ENCODE data around the gene SPATA31D4.

The SPATA31D4 gene

DNA sequence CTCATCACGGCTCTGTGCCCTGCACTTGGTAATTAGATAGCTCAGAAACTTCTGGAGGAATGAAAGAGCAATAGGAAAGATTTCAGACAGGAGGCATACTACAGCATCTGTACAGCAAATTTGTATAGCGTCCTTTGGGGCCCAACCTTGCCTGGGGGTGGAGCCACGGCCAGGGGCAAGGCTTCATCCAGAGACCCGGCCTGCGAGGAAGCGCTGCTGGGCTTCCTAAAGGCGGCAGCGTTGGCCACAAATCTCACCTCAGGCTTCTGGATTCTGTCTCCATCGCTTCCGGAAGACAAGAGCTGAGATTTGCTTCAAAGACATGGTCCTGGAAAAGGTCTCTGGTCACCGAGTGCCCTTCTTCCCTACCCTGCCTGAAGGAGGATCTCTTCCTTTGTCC is 48.1 kb downstream of the SPATA31D4 start:
- POLR2A ChIA-PET: no interaction called here
- Histone ChIP-seq H3K9me3 (ENCODE audit: control insufficient read depth, insufficient read depth, low read depth, low read length) (no peaks in the 10 kb centered on the region), H3K4me3 (ENCODE audit: low read depth, low read length) (no peak overlapping the region), H3K36me3 (ENCODE audit: control insufficient read depth in 2 of 2, insufficient read depth in 1 of 2, low read length in 2 of 2) (no peaks in the 10 kb centered on the region), H3K27ac (ENCODE audit: extremely low read depth, low read depth, low read length) (no peak overlapping the region), H3K4me1 (ENCODE audit: control insufficient read depth, insufficient read depth, low read length) (no peaks in the 10 kb centered on the region)
- CTCF ChIA-PET: no interaction called here
- TF ChIP-seq ZNF433 (tag by site-specific recombination; IDR thresholded peaks at IDR 0.05; ENCODE audit: low read depth) (no peak), ZNF843 (tag by site-specific recombination; IDR thresholded peaks at IDR 0.05) (no peak)
- TF ChIP-seq, protein P1, sequence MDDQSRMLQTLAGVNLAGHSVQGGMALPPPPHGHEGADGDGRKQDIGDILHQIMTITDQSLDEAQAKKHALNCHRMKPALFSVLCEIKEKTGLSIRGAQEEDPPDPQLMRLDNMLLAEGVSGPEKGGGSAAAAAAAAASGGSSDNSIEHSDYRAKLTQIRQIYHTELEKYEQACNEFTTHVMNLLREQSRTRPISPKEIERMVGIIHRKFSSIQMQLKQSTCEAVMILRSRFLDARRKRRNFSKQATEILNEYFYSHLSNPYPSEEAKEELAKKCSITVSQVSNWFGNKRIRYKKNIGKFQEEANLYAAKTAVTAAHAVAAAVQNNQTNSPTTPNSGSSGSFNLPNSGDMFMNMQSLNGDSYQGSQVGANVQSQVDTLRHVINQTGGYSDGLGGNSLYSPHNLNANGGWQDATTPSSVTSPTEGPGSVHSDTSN (CRISPR knock-in tag; IDR thresholded peaks at IDR 0.05): no peak

- no peak overlapping the region for H3K4me3 ChIP-seq (ENCODE audit: low read depth, low read length)
- ChIA-PET POLR2A (no interaction called here), CTCF (interaction anchor here (0.6 kb wide), 1 partner anchor 222 kb away, joined by 3 read pairs; no protein-coding TSS in a partner anchor)
- H3K27ac ChIP-seq (ENCODE audit: extremely low read depth, low read depth, low read length): no peak overlapping the region
- TF ChIP-seq ZNF26 (tag by site-specific recombination; IDR thresholded peaks at IDR 0.05) (no peak), ZNF777 (tag by site-specific recombination; IDR thresholded peaks at IDR 0.05; ENCODE audit: borderline replicate concordance) (no peak), ZSCAN18 (tag by site-specific recombination; IDR thresholded peaks at IDR 0.05) (no peak), ZFP69B (tag by site-specific recombination; IDR thresholded peaks at IDR 0.05) (no peak), GLIS1 (tag by site-specific recombination; IDR thresholded peaks at IDR 0.05) (no peak)
- no peaks in the 10 kb centered on the region for H3K4me1 ChIP-seq (ENCODE audit: control insufficient read depth, insufficient read depth, low read length)
- no peaks in the 10 kb centered on the region for H3K9me3 ChIP-seq (ENCODE audit: control insufficient read depth, insufficient read depth, low read depth, low read length)
- no peaks in the 10 kb centered on the region for H3K36me3 ChIP-seq (ENCODE audit: control insufficient read depth in 2 of 2, insufficient read depth in 1 of 2, low read length in 2 of 2)
Observed at GRCh38 chr9:81979196-81979595, 51.0 kb downstream of the SPATA31D4 start.

GRCh38 chr9:81980568-81980967 is 52.3 kb downstream of the SPATA31D4 start:
- CTCF ChIA-PET: no interaction called here
- H3K27ac ChIP-seq (ENCODE audit: extremely low read depth, low read depth, low read length): no peak overlapping the region
- H3K9me3 ChIP-seq (ENCODE audit: control insufficient read depth, insufficient read depth, low read depth, low read length): no peaks in the 10 kb centered on the region
- TF ChIP-seq ZNF830 (tag by site-specific recombination; IDR thresholded peaks at IDR 0.05; ENCODE audit: low read depth) (no peak), KLF1 (tag by site-specific recombination; IDR thresholded peaks at IDR 0.05) (no peak), ZNF10 (tag by site-specific recombination; IDR thresholded peaks at IDR 0.05) (no peak), ZNF530 (tag by site-specific recombination; IDR thresholded peaks at IDR 0.05; ENCODE audit: low read depth) (no peak), ZNF211 (tag by site-specific recombination; IDR thresholded peaks at IDR 0.05; ENCODE audit: low read depth) (no peak)
- POLR2A ChIA-PET: no interaction called here
- H3K4me1 ChIP-seq (ENCODE audit: control insufficient read depth, insufficient read depth, low read length): no peaks in the 10 kb centered on the region
- H3K4me3 ChIP-seq (ENCODE audit: low read depth, low read length): no peak overlapping the region
- H3K36me3 ChIP-seq (ENCODE audit: control insufficient read depth in 2 of 2, insufficient read depth in 1 of 2, low read length in 2 of 2): no peaks in the 10 kb centered on the region

DNA sequence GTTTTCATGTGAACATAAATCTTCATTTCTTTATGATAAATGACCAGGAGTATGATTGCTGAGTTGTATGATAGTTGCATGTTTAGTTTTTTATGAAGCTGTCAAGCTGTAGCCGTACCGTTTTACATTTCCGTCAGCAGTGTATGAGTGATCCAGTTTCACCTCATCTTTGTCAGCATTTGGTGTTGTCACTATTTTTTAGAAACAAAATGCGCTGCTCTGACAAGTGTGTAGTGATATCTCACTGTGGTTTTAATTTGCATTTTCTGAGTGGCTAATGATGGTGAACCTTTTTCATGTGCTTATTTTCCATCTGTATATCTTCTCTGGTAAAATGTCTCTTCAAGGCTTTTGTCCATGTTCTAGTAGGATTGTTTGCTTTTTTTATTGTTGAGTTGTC is 53.7 kb downstream of the SPATA31D4 start:
- Histone ChIP-seq H3K36me3 (ENCODE audit: control insufficient read depth in 2 of 2, insufficient read depth in 1 of 2, low read length in 2 of 2) (no peaks in the 10 kb centered on the region), H3K27ac (ENCODE audit: extremely low read depth, low read depth, low read length) (no peak overlapping the region), H3K4me1 (ENCODE audit: control insufficient read depth, insufficient read depth, low read length) (no peaks in the 10 kb centered on the region), H3K4me3 (ENCODE audit: low read depth, low read length) (no peak overlapping the region), H3K9me3 (ENCODE audit: control insufficient read depth, insufficient read depth, low read depth, low read length) (no peaks in the 10 kb centered on the region)
- POLR2A ChIA-PET: no interaction called here
- CTCF ChIA-PET: interaction anchor here (0.6 to 0.7 kb wide), 2 partner anchors 1614 to 1701 kb away, joined by 3 read pairs; no protein-coding TSS in a partner anchor
- TF ChIP-seq ZNF654 (tag by site-specific recombination; IDR thresholded peaks at IDR 0.05; ENCODE audit: low read depth) (no peak), ZSCAN4 (tag by site-specific recombination; IDR thresholded peaks at IDR 0.05) (no peak), ZBTB1 (tag by site-specific recombination; IDR thresholded peaks at IDR 0.05) (no peak), SCRT2 (tag by site-specific recombination; IDR thresholded peaks at IDR 0.05) (no peak), ZNF132 (tag by site-specific recombination; IDR thresholded peaks at IDR 0.05; ENCODE audit: borderline replicate concordance) (no peak), ZNF324 (tag by site-specific recombination; IDR thresholded peaks at IDR 0.05) (no peak), ZNF670 (tag by site-specific recombination; IDR thresholded peaks at IDR 0.05; ENCODE audit: low read depth) (no peak)
- TF ChIP-seq, protein P2, sequence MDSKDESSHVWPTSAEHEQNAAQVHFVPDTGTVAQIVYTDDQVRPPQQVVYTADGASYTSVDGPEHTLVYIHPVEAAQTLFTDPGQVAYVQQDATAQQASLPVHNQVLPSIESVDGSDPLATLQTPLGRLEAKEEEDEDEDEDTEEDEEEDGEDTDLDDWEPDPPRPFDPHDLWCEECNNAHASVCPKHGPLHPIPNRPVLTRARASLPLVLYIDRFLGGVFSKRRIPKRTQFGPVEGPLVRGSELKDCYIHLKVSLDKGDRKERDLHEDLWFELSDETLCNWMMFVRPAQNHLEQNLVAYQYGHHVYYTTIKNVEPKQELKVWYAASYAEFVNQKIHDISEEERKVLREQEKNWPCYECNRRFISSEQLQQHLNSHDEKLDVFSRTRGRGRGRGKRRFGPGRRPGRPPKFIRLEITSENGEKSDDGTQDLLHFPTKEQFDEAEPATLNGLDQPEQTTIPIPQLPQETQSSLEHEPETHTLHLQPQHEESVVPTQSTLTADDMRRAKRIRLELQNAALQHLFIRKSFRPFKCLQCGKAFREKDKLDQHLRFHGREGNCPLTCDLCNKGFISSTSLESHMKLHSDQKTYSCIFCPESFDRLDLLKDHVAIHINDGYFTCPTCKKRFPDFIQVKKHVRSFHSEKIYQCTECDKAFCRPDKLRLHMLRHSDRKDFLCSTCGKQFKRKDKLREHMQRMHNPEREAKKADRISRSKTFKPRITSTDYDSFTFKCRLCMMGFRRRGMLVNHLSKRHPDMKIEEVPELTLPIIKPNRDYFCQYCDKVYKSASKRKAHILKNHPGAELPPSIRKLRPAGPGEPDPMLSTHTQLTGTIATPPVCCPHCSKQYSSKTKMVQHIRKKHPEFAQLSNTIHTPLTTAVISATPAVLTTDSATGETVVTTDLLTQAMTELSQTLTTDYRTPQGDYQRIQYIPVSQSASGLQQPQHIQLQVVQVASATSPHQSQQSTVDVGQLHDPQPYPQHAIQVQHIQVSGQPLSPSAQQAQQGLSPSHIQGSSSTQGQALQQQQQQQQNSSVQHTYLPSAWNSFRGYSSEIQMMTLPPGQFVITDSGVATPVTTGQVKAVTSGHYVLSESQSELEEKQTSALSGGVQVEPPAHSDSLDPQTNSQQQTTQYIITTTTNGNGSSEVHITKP (tag by site-specific recombination; IDR thresholded peaks at IDR 0.05): no peak

Data from HEK293 (cell line).